GM23338 (cell line): Measurements from ENCODE around the gene NUBPL. TPM values are rescaled to one million over a fixed set of nuclear protein-coding genes. Genes with fewer than 3 reads are reported as not detected.

Experiments
- ATAC-seq: fragments of 200-7000 bp; cut with Tn5 transposase; 3 replicates; pipeline ENCODE4 v1.9.1; 2020
- DNase-seq: peaks from one replicate; pipeline ENCODE4 v3.0.0-alpha.2; 2015; ENCODE audit warnings: low spot score
- H2AFZ ChIP-seq: fragments of 200-600 bp; sonication (generic); 2 replicates; pipeline ENCODE4 v1.8.0; 2016; ENCODE audit warnings: antibody characterized with exemption, mild to moderate bottlenecking, moderate library complexity
- H3F3A ChIP-seq: fragments of 200-600 bp; sonication (generic); replicated peaks from 2 replicates; pipeline ENCODE4 v1.8.0; 2017; ENCODE audit warnings: antibody characterized with exemption, mixed run types, low read depth
- H3K27ac ChIP-seq: fragments of 200-600 bp; sonication (generic); 2 replicates; pipeline ENCODE4 v1.6.1; 2016; ENCODE audit warnings: low read depth
- H3K27me3 ChIP-seq: fragments of 200-600 bp; sonication (generic); 2 replicates; pipeline ENCODE4 v1.8.0; 2016; ENCODE audit warnings: mild to moderate bottlenecking, mixed run types, moderate library complexity; ENCODE audit not compliant: insufficient read depth
- H3K36me3 ChIP-seq: fragments of 200-600 bp; sonication (generic); 2 replicates; pipeline ENCODE4 v1.8.0; 2016; ENCODE audit warnings: mild to moderate bottlenecking; ENCODE audit not compliant: insufficient read depth
- H3K4me1 ChIP-seq: fragments of 200-600 bp; sonication (generic); 2 replicates; pipeline ENCODE4 v1.8.0; 2016; ENCODE audit warnings: mild to moderate bottlenecking, moderate library complexity; ENCODE audit not compliant: insufficient read depth
- H3K4me2 ChIP-seq: fragments of 200-600 bp; sonication (generic); 2 replicates; pipeline ENCODE4 v1.7.1; 2017; ENCODE audit warnings: mixed run types
- H3K4me3 ChIP-seq: fragments of 200-600 bp; sonication (generic); 2 replicates; pipeline ENCODE4 v1.6.1; 2016; ENCODE audit warnings: mixed run types
- H3K79me2 ChIP-seq: fragments of 200-600 bp; sonication (generic); replicated peaks from 2 replicates; pipeline ENCODE4 v1.8.0; 2017; ENCODE audit warnings: mild to moderate bottlenecking; ENCODE audit not compliant: insufficient read depth
- H3K9me2 ChIP-seq: fragments of 200-600 bp; sonication (generic); 2 replicates; pipeline ENCODE4 v1.8.0; 2017; ENCODE audit not compliant: insufficient read depth
- H4K20me1 ChIP-seq: fragments of 200-600 bp; sonication (generic); replicated peaks from 2 replicates; pipeline ENCODE4 v1.8.0; 2017; ENCODE audit warnings: mild to moderate bottlenecking; ENCODE audit not compliant: insufficient read depth
- H3K27ac Mint-ChIP-seq: 2 replicates; pipeline ENCODE4 v1.8.0; 2020; ENCODE audit warnings: inconsistent platforms, mild to moderate bottlenecking, moderate library complexity, mixed read lengths
- H3K27me3 Mint-ChIP-seq: 3 replicates; pipeline ENCODE4 v1.8.0; 2022; ENCODE audit warnings: low read depth, mild to moderate bottlenecking, moderate library complexity, mixed read lengths, inconsistent platforms; ENCODE audit not compliant: insufficient read depth, poor library complexity
- H3K36me3 Mint-ChIP-seq: 3 replicates; pipeline ENCODE4 v1.8.0; 2021; ENCODE audit warnings: low read depth, mild to moderate bottlenecking, inconsistent platforms, moderate library complexity, mixed read lengths
- H3K4me1 Mint-ChIP-seq: 3 replicates; pipeline ENCODE4 v1.8.0; 2020; ENCODE audit warnings: mild to moderate bottlenecking, inconsistent platforms, mixed read lengths
- H3K4me3 Mint-ChIP-seq: 3 replicates; pipeline ENCODE4 v1.8.0; 2021; ENCODE audit warnings: moderate library complexity, mild to moderate bottlenecking, inconsistent platforms, mixed read lengths
- H3K9me3 Mint-ChIP-seq: 3 replicates; pipeline ENCODE4 v1.8.0; 2020; ENCODE audit warnings: moderate library complexity, mild to moderate bottlenecking, inconsistent platforms, mixed read lengths
- CREB1 ChIP-seq: fragments of 250-450 bp; sonication (Bioruptor Pico); IDR thresholded peaks from 2 replicates; pipeline ENCODE4 v1.5.0; 2020; ENCODE audit warnings: low read depth, mild to moderate bottlenecking, moderate library complexity
- EZH2 ChIP-seq: fragments of 200-600 bp; sonication (generic); IDR thresholded peaks from one replicate; pipeline ENCODE4 v1.8.0; 2017; ENCODE audit warnings: antibody characterized with exemption, mild to moderate bottlenecking, low read depth; ENCODE audit not compliant: unreplicated experiment
- JUNB ChIP-seq: IDR thresholded peaks from one replicate; pipeline ENCODE4 v1.6.1; 2016; ENCODE audit warnings: antibody characterized with exemption; ENCODE audit not compliant: unreplicated experiment
- POLR2AphosphoS5 ChIP-seq: IDR thresholded peaks from 2 replicates; pipeline ENCODE4 v1.6.1; 2016; ENCODE audit warnings: antibody characterized with exemption, low read depth
- STAT1 ChIP-seq: IDR thresholded peaks from one replicate; pipeline ENCODE4 v1.6.1; 2016; ENCODE audit warnings: antibody characterized with exemption; ENCODE audit not compliant: unreplicated experiment
- ZNF114 ChIP-seq: fragments of 250-450 bp; sonication (Bioruptor Pico); IDR thresholded peaks from 2 replicates; pipeline ENCODE4 v1.5.0; 2020; ENCODE audit warnings: mild to moderate bottlenecking, moderate library complexity
- ZNF331 ChIP-seq: fragments of 250-450 bp; sonication (Bioruptor Pico); IDR thresholded peaks from 2 replicates; pipeline ENCODE4 v1.5.0; 2020; ENCODE audit warnings: low read depth, mild to moderate bottlenecking, moderate library complexity
- polyA plus RNA-seq: library from polyadenylated mRNA; unstranded; fragments of >200 nt; fragmentation: Nextera tagmentation; extraction: Ambion mirVana; gene quantifications from 2 replicates; pipeline ENCODE4 v1.2.1, GENCODE V29; 2016
- total RNA-seq: library from RNA; depleted of rRNA; stranded (reverse); fragments of >200 nt; shearing (Covaris generic); gene quantifications from 2 replicates; pipeline ENCODE4 v1.2.3, GENCODE V29; 2014
- TF ChIP-seq, protein P1 (sequence below), 2 experiments: fragments of 200-600 bp in 1 of 2; sonication (generic) in 1 of 2; conservative IDR thresholded peaks; 2 replicates each; pipeline versions ENCODE4 v1.5.1 to v1.6.1; 2016 to 2017; ENCODE audit warnings: antibody characterized with exemption in 2 of 2, low read depth in 2 of 2, mild to moderate bottlenecking in 2 of 2, moderate library complexity in 1 of 2
- TF ChIP-seq, protein P2 (sequence below): IDR thresholded peaks from one replicate; pipeline ENCODE4 v1.6.1; 2018; ENCODE audit warnings: antibody characterized with exemption; ENCODE audit not compliant: unreplicated experiment
- TF ChIP-seq, protein P3 (sequence below): IDR thresholded peaks from 2 replicates; pipeline ENCODE4 v1.6.1; 2016; ENCODE audit warnings: antibody characterized with exemption

Gene NUBPL
- total and polyA plus RNA-seq, 2 experiments from 2014 or later: 6.1 to 20.7 TPM

DNA sequence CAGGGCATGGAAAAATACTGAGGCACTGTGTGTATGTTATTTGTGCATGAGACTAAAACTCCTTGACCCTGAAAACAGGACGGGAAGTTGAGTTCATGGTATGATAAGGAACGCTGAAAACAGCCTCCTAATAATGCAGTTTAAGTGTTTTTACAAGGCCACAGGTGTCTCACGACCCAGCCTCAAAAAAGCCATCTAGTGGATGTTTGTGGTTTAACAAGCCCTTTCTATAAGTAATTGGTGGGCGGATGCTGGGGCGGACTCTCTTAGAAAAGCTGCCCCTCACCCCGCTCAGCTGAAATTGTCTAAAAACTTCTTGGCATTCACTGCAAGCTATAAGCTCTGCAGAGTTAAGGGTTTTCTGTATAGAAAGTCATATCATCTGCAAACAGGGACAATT is 184.5 kb downstream of the NUBPL start:
- H3K27me3 Mint-ChIP-seq: no peaks in the 10 kb centered on the region
- no peaks in the 10 kb centered on the region for H3K79me2 ChIP-seq
- peak; percentile 52 for DNase-seq
- H3K36me3 ChIP-seq: no peaks in the 10 kb centered on the region
- no peaks in the 10 kb centered on the region for H3F3A ChIP-seq
- no peaks in the 10 kb centered on the region for H3K27me3 ChIP-seq
- H3K36me3 Mint-ChIP-seq: peaks cover 32% of the 10 kb centered on the region
- H3K4me3 ChIP-seq: no peak overlapping the region
- H3K4me1 Mint-ChIP-seq: no peaks in the 10 kb centered on the region
- ATAC-seq: no peak
- no peaks in the 10 kb centered on the region for H3K4me1 ChIP-seq
- TF ChIP-seq STAT1: no peak
- TF ChIP-seq, protein P1, sequence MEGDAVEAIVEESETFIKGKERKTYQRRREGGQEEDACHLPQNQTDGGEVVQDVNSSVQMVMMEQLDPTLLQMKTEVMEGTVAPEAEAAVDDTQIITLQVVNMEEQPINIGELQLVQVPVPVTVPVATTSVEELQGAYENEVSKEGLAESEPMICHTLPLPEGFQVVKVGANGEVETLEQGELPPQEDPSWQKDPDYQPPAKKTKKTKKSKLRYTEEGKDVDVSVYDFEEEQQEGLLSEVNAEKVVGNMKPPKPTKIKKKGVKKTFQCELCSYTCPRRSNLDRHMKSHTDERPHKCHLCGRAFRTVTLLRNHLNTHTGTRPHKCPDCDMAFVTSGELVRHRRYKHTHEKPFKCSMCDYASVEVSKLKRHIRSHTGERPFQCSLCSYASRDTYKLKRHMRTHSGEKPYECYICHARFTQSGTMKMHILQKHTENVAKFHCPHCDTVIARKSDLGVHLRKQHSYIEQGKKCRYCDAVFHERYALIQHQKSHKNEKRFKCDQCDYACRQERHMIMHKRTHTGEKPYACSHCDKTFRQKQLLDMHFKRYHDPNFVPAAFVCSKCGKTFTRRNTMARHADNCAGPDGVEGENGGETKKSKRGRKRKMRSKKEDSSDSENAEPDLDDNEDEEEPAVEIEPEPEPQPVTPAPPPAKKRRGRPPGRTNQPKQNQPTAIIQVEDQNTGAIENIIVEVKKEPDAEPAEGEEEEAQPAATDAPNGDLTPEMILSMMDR (conservative IDR thresholded peaks at IDR 0.05; ENCODE audit: low read depth in 2 of 2): peak; percentile 29 to 34; a peak in 2 of 4 replicates
- peaks cover 45% of the 10 kb centered on the region for H3K9me3 Mint-ChIP-seq
- no peaks in the 10 kb centered on the region for H3K9me2 ChIP-seq
- H3K27ac Mint-ChIP-seq: no peak overlapping the region
- H3K4me2 ChIP-seq: no peak overlapping the region
- no peaks in the 10 kb centered on the region for H4K20me1 ChIP-seq
- no peak overlapping the region for H3K27ac ChIP-seq
- no peak overlapping the region for H2AFZ ChIP-seq
- no peak overlapping the region for H3K4me3 Mint-ChIP-seq

DNA sequence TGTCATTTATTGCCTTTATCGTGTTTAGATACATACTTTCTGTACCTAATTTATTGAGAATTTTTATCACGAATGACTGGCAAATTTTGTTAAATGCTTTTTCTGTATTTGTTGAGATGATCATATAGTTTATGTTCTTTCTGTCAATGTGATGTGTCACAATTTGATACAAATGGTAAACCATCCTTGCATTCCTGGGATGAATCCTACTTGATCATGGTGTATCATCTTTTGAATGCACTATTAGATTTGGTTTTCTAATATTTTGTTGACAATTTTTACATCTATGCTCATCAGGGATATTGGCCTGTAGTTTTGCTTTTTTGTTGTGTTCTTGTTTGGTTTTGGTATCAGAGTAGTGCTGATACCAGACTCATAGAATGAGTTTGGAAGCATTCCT is 185.1 kb downstream of the NUBPL start:
- H3K27ac ChIP-seq: no peak overlapping the region
- no peak overlapping the region for H3K4me2 ChIP-seq
- Mint-ChIP-seq H3K27ac (no peak overlapping the region), H3K4me1 (no peaks in the 10 kb centered on the region), H3K9me3 (peaks cover 48% of the 10 kb centered on the region), H3K27me3 (no peaks in the 10 kb centered on the region), H3K4me3 (no peak overlapping the region), H3K36me3 (peaks cover 35% of the 10 kb centered on the region)
- no peaks in the 10 kb centered on the region for H3K4me1 ChIP-seq
- DNase-seq (no peak), ATAC-seq (no peak)
- no peaks in the 10 kb centered on the region for H3K9me2 ChIP-seq
- no peaks in the 10 kb centered on the region for H3F3A ChIP-seq
- no peak overlapping the region for H3K4me3 ChIP-seq
- H3K79me2 ChIP-seq: no peaks in the 10 kb centered on the region
- H3K36me3 ChIP-seq: no peaks in the 10 kb centered on the region
- H2AFZ ChIP-seq: no peak overlapping the region
- no peaks in the 10 kb centered on the region for H4K20me1 ChIP-seq
- no peaks in the 10 kb centered on the region for H3K27me3 ChIP-seq
- TF ChIP-seq ZNF331 (no peak), POLR2AphosphoS5 (no peak), STAT1 (no peak), EZH2 (no peak), ZNF114 (CRISPR knock-in tag) (no peak), JUNB (no peak), CREB1 (CRISPR knock-in tag) (no peak)
- TF ChIP-seq, protein P2, sequence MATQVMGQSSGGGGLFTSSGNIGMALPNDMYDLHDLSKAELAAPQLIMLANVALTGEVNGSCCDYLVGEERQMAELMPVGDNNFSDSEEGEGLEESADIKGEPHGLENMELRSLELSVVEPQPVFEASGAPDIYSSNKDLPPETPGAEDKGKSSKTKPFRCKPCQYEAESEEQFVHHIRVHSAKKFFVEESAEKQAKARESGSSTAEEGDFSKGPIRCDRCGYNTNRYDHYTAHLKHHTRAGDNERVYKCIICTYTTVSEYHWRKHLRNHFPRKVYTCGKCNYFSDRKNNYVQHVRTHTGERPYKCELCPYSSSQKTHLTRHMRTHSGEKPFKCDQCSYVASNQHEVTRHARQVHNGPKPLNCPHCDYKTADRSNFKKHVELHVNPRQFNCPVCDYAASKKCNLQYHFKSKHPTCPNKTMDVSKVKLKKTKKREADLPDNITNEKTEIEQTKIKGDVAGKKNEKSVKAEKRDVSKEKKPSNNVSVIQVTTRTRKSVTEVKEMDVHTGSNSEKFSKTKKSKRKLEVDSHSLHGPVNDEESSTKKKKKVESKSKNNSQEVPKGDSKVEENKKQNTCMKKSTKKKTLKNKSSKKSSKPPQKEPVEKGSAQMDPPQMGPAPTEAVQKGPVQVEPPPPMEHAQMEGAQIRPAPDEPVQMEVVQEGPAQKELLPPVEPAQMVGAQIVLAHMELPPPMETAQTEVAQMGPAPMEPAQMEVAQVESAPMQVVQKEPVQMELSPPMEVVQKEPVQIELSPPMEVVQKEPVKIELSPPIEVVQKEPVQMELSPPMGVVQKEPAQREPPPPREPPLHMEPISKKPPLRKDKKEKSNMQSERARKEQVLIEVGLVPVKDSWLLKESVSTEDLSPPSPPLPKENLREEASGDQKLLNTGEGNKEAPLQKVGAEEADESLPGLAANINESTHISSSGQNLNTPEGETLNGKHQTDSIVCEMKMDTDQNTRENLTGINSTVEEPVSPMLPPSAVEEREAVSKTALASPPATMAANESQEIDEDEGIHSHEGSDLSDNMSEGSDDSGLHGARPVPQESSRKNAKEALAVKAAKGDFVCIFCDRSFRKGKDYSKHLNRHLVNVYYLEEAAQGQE: no peak
- TF ChIP-seq, protein P1 (conservative IDR thresholded peaks at IDR 0.05; ENCODE audit: low read depth in 2 of 2): no peak
- TF ChIP-seq, protein P3, sequence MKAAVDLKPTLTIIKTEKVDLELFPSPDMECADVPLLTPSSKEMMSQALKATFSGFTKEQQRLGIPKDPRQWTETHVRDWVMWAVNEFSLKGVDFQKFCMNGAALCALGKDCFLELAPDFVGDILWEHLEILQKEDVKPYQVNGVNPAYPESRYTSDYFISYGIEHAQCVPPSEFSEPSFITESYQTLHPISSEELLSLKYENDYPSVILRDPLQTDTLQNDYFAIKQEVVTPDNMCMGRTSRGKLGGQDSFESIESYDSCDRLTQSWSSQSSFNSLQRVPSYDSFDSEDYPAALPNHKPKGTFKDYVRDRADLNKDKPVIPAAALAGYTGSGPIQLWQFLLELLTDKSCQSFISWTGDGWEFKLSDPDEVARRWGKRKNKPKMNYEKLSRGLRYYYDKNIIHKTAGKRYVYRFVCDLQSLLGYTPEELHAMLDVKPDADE: no peak
